Panc1 (cell line): ENCODE measurements around the gene TMEM63C. TPM values are rescaled to one million over a fixed set of nuclear protein-coding genes. Genes with fewer than 3 reads are reported as not detected.

ENCODE experiments used
- ATAC-seq: fragments of 200-7000 bp; cut with Tn5 transposase; 2 replicates; pipeline ENCODE4 v1.9.1; 2020; ENCODE audit warnings: mild to moderate bottlenecking, moderate library complexity
- BruUV-seq: library from RNA; stranded (reverse); fragments of 400-500 nt; replicated peaks from 2 replicates; lab custom pipeline; 2021; lab: Mats Ljungman, UMichigan
- CTCF ChIA-PET: fragments of 300-600 bp; sonication (Branson Sonifier 250); formaldehyde crosslinking; loops from one replicate; lab custom pipeline; 2022; ENCODE audit warnings: antibody characterized with exemption; lab: Charles Lee
- POLR2A ChIA-PET: fragments of 300-600 bp; sonication (Branson Sonifier 250); formaldehyde crosslinking; loops from one replicate; lab custom pipeline; 2022; ENCODE audit warnings: antibody characterized with exemption; lab: Charles Lee
- DNase-seq: peaks from one replicate; pipeline ENCODE4 v3.0.0-alpha.2; 2010; ENCODE audit warnings: low read depth, low spot score
- H3K27ac ChIP-seq: 2 replicates; pipeline ENCODE4 v1.5.1; 2011; ENCODE audit warnings: mild to moderate bottlenecking, low read length, inconsistent platforms
- H3K27me3 ChIP-seq: fragments of 200-500 bp; sonication (Bioruptor generic); 2 replicates; pipeline ENCODE4 v1.6.0; 2014; ENCODE audit warnings: low read length, inconsistent platforms; ENCODE audit not compliant: control insufficient read depth, insufficient read depth
- H3K36me3 ChIP-seq: fragments of 200-500 bp; sonication (Bioruptor generic); 2 replicates; pipeline ENCODE4 v1.5.1; 2014; ENCODE audit warnings: inconsistent platforms, mild to moderate bottlenecking, low read length, moderate library complexity; ENCODE audit not compliant: control insufficient read depth, insufficient read depth
- H3K4me1 ChIP-seq: 2 replicates; pipeline ENCODE4 v1.5.1; 2011; ENCODE audit warnings: inconsistent platforms, mild to moderate bottlenecking, low read length, moderate library complexity; ENCODE audit not compliant: control insufficient read depth, insufficient read depth
- H3K4me3 ChIP-seq, 2 experiments: 2 replicates each; pipeline ENCODE4 v1.5.1; 2011 to 2012; ENCODE audit warnings: low read depth in 2 of 2, low read length in 2 of 2, mild to moderate bottlenecking in 2 of 2, inconsistent platforms in 1 of 2, moderate library complexity in 1 of 2
- H3K9me3 ChIP-seq: fragments of 200-500 bp; sonication (Bioruptor generic); 2 replicates; pipeline ENCODE4 v1.5.1; 2014; ENCODE audit warnings: low read depth, mild to moderate bottlenecking, inconsistent platforms, low read length, moderate library complexity; ENCODE audit not compliant: control insufficient read depth, insufficient read depth
- POLR2AphosphoS5 ChIP-seq: IDR thresholded peaks from 2 replicates; pipeline ENCODE4 v1.6.1; 2012; ENCODE audit warnings: mild to moderate bottlenecking, low read depth, low read length, moderate library complexity
- SIN3A ChIP-seq: IDR thresholded peaks from 2 replicates; pipeline ENCODE4 v1.6.1; 2012; ENCODE audit warnings: low read depth, mild to moderate bottlenecking, low read length, moderate library complexity, borderline replicate concordance; ENCODE audit not compliant: insufficient read depth
- TCF7L2 ChIP-seq: IDR thresholded peaks from 2 replicates; pipeline ENCODE4 v1.6.1; 2011; ENCODE audit warnings: mild to moderate bottlenecking, low read depth, low read length, inconsistent platforms
- in situ Hi-C: cut with HindIII; loops from 2 replicates; pipeline ENCODE4 v1.10.0; 2016; ENCODE audit warnings: low sequenced_read_pairs, low pct_unique_long_range_greater_than_20kb
- intact Hi-C: fragments of 100-400 bp; cut with micrococcal nuclease; formaldehyde crosslinking; loops from one replicate; pipeline ENCODE4 v1.10.0; 2022; ENCODE audit not compliant: unreplicated experiment
- total RNA-seq: library from RNA; stranded (reverse); gene quantifications from one replicate; pipeline ENCODE4 v1.2.1, GENCODE V29; 2021; ENCODE audit not compliant: unreplicated experiment
- TF ChIP-seq, protein P1 (sequence below): fragments of 450-650 bp; IDR thresholded peaks from 2 replicates; pipeline ENCODE4 v1.5.1; 2017; ENCODE audit warnings: mild to moderate bottlenecking
- TF ChIP-seq, protein P2 (sequence below), 2 experiments: IDR thresholded peaks; 2 replicates each; pipeline ENCODE4 v1.6.1; 2011 to 2012; ENCODE audit warnings: low read depth in 2 of 2, control low read depth in 1 of 2, low read length in 1 of 2, mild to moderate bottlenecking in 1 of 2, moderate library complexity in 1 of 2; ENCODE audit not compliant: insufficient read depth in 1 of 2

Gene TMEM63C
- total RNA-seq, 1 experiment from 2014 or later = 2.4 TPM

GRCh38 chr14:77273796-77274195 lies 92.2 kb downstream of the TMEM63C start:
- no peak overlapping the region for H3K4me3 ChIP-seq
- TF ChIP-seq, protein P1, sequence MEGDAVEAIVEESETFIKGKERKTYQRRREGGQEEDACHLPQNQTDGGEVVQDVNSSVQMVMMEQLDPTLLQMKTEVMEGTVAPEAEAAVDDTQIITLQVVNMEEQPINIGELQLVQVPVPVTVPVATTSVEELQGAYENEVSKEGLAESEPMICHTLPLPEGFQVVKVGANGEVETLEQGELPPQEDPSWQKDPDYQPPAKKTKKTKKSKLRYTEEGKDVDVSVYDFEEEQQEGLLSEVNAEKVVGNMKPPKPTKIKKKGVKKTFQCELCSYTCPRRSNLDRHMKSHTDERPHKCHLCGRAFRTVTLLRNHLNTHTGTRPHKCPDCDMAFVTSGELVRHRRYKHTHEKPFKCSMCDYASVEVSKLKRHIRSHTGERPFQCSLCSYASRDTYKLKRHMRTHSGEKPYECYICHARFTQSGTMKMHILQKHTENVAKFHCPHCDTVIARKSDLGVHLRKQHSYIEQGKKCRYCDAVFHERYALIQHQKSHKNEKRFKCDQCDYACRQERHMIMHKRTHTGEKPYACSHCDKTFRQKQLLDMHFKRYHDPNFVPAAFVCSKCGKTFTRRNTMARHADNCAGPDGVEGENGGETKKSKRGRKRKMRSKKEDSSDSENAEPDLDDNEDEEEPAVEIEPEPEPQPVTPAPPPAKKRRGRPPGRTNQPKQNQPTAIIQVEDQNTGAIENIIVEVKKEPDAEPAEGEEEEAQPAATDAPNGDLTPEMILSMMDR = no peak
- TF ChIP-seq, protein P2, sequence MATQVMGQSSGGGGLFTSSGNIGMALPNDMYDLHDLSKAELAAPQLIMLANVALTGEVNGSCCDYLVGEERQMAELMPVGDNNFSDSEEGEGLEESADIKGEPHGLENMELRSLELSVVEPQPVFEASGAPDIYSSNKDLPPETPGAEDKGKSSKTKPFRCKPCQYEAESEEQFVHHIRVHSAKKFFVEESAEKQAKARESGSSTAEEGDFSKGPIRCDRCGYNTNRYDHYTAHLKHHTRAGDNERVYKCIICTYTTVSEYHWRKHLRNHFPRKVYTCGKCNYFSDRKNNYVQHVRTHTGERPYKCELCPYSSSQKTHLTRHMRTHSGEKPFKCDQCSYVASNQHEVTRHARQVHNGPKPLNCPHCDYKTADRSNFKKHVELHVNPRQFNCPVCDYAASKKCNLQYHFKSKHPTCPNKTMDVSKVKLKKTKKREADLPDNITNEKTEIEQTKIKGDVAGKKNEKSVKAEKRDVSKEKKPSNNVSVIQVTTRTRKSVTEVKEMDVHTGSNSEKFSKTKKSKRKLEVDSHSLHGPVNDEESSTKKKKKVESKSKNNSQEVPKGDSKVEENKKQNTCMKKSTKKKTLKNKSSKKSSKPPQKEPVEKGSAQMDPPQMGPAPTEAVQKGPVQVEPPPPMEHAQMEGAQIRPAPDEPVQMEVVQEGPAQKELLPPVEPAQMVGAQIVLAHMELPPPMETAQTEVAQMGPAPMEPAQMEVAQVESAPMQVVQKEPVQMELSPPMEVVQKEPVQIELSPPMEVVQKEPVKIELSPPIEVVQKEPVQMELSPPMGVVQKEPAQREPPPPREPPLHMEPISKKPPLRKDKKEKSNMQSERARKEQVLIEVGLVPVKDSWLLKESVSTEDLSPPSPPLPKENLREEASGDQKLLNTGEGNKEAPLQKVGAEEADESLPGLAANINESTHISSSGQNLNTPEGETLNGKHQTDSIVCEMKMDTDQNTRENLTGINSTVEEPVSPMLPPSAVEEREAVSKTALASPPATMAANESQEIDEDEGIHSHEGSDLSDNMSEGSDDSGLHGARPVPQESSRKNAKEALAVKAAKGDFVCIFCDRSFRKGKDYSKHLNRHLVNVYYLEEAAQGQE (IDR thresholded peaks at IDR 0.05; ENCODE audit: insufficient read depth in 1 of 2, low read depth in 2 of 2, low read length in 1 of 2) = no peak
- TF ChIP-seq TCF7L2 = no peak
- no peak for TF ChIP-seq POLR2AphosphoS5
- TF ChIP-seq SIN3A = no peak
- H3K4me1 ChIP-seq = peaks cover 4% of the 10 kb centered on the region
- no peak overlapping the region for H3K27ac ChIP-seq
- H3K36me3 ChIP-seq = no peaks in the 10 kb centered on the region
- in situ Hi-C loops (no loop called here), intact Hi-C loops (no loop called here)
- ChIA-PET CTCF (no interaction called here), POLR2A (no interaction called here)
- DNase-seq (no peak), ATAC-seq (no peak)
- H3K27me3 ChIP-seq = no peaks in the 10 kb centered on the region
- BruUV-seq = no TSS peak
- H3K9me3 ChIP-seq = no peaks in the 10 kb centered on the region

- no TSS peak for BruUV-seq
- intact Hi-C loops = no loop called here
Measured at GRCh38 chr14:77275041-77275580, 93.5 kb downstream of the TMEM63C start.

More at GRCh38 chr14:77275041-77275580, 93.5 kb downstream of the TMEM63C start:
- DNase-seq = no peak
- no peaks in the 10 kb centered on the region for H3K9me3 ChIP-seq
- ATAC-seq = no peak
- in situ Hi-C loops = no loop called here
- no peaks in the 10 kb centered on the region for H3K27me3 ChIP-seq
- H3K4me1 ChIP-seq = no peaks in the 10 kb centered on the region
- CTCF ChIA-PET = no interaction called here
- TF ChIP-seq, protein P1 = no peak
- no peak for TF ChIP-seq SIN3A
- TF ChIP-seq POLR2AphosphoS5 = no peak
- no peak for TF ChIP-seq TCF7L2
- TF ChIP-seq, protein P2 (IDR thresholded peaks at IDR 0.05; ENCODE audit: insufficient read depth in 1 of 2, low read depth in 2 of 2, low read length in 1 of 2) = no peak
- H3K27ac ChIP-seq = no peak overlapping the region
- H3K36me3 ChIP-seq = no peaks in the 10 kb centered on the region
- no peak overlapping the region for H3K4me3 ChIP-seq
- POLR2A ChIA-PET = no interaction called here
